Activated naive CD4-positive, alpha-beta T cell treated with anti-CD3 and anti-CD28 coated beads, Interleukin-2, amount 50 U/mL, for 72 hours (primary cell): Measurements from ENCODE around the gene SHTN1. TPM values are rescaled to one million over a fixed set of nuclear protein-coding genes. Genes with fewer than 3 reads are reported as not detected.

Experiments
- ATAC-seq, 2 donors: fragments of 150-1000 bp; cut with Tn5 transposase; 2 replicates each; pipeline ENCODE4 v1.10.0; 2021; ENCODE audit warnings: mild to moderate bottlenecking in 2 of 2, moderate library complexity in 2 of 2
- DNase-seq, 2 donors: peaks; one replicate each; pipeline ENCODE4 v3.0.0; 2021 to 2022; ENCODE audit warnings: low spot score in 2 of 2
- H3K27ac Mint-ChIP-seq, 2 donors: one replicate each; pipeline ENCODE4 v1.8.0; 2022; ENCODE audit warnings: mild to moderate bottlenecking in 2 of 2, mixed read lengths in 2 of 2
- H3K36me3 Mint-ChIP-seq, 2 donors: one replicate each; pipeline ENCODE4 v1.8.0; 2022; ENCODE audit warnings: mixed read lengths in 2 of 2
- H3K9me3 Mint-ChIP-seq, 2 donors: one replicate each; pipeline ENCODE4 v1.8.0; 2022; ENCODE audit warnings: mixed read lengths in 2 of 2
- total RNA-seq, 2 donors: library from RNA; stranded (reverse); gene quantifications; one replicate each; pipeline ENCODE4 v1.2.3, GENCODE V29; 2022

Gene SHTN1
- total RNA-seq, 2 donors from 2014 or later: 0.39 TPM; not detected in 1

GRCh38 chr10:116836902-116837523 lies 168.0 kb downstream of the SHTN1 start:
- no peak overlapping the region for H3K27ac Mint-ChIP-seq
- H3K36me3 Mint-ChIP-seq: no peaks in the 10 kb centered on the region
- no peaks in the 10 kb centered on the region for H3K9me3 Mint-ChIP-seq
- ATAC-seq (no peak), DNase-seq (no peak)

- DNase-seq (no peak), ATAC-seq (no peak)
- no peaks in the 10 kb centered on the region for H3K36me3 Mint-ChIP-seq
- H3K27ac Mint-ChIP-seq: no peak overlapping the region
- no peaks in the 10 kb centered on the region for H3K9me3 Mint-ChIP-seq
Observed at GRCh38 chr10:116836083-116836482, 168.9 kb downstream of the SHTN1 start.

- no peaks in the 10 kb centered on the region for H3K36me3 Mint-ChIP-seq
Observed at GRCh38 chr10:116835658-116836057, 169.3 kb downstream of the SHTN1 start.

GRCh38 chr10:116833986-116834985 lies 170.7 kb downstream of the SHTN1 start:
- ATAC-seq: no peak
- no peak for DNase-seq
- no peak overlapping the region for H3K27ac Mint-ChIP-seq
- H3K36me3 Mint-ChIP-seq: no peaks in the 10 kb centered on the region
- peaks cover 0 to under 1% of the 10 kb centered on the region in 2 donors for H3K9me3 Mint-ChIP-seq

More at GRCh38 chr10:116835658-116836057, 169.3 kb downstream of the SHTN1 start:
- no peak for DNase-seq
- Mint-ChIP-seq H3K27ac (no peak overlapping the region), H3K9me3 (no peaks in the 10 kb centered on the region)
- no peak for ATAC-seq

GRCh38 chr10:116831790-116832189 lies 173.2 kb downstream of the SHTN1 start:
- H3K27ac Mint-ChIP-seq: no peak overlapping the region
- ATAC-seq: no peak
- H3K9me3 Mint-ChIP-seq: peaks cover 0 to 4% of the 10 kb centered on the region in 2 donors
- DNase-seq: no peak
- no peaks in the 10 kb centered on the region for H3K36me3 Mint-ChIP-seq

Other genes starting within 250 kb of the SHTN1 start
- not detected for gene ENO4, start 155.7 kb downstream of the SHTN1 start, total RNA-seq
- not detected for gene VAX1, start 133.1 kb upstream of the SHTN1 start, total RNA-seq
- not detected for gene KCNK18, start 192.3 kb upstream of the SHTN1 start, total RNA-seq
- under 1 TPM; 0.06 to 0.09 TPM for gene SLC18A2, start 235.9 kb upstream of the SHTN1 start, total RNA-seq